Measurements from ENCODE around the gene PIP5K1C. TPM values are rescaled to one million over a fixed set of nuclear protein-coding genes. Genes with fewer than 3 reads are reported as not detected.

PIP5K1C gene
- total RNA-seq, 2 donors from 2014 or later: 16.6 to 30.7 TPM

GRCh38 chr19:3653081-3653795, 47.0 kb downstream of the PIP5K1C start:
- H3K27ac ChIP-seq: no peak overlapping the region
- TF ChIP-seq POLR2A (IDR thresholded peaks at IDR 0.05): no peak
- TF ChIP-seq CTCF (IDR thresholded peaks at IDR 0.05): no peak
- peaks cover 2 to 4% of the 10 kb centered on the region in 2 donors for H3K36me3 ChIP-seq (replicated peaks in 1 of 2; ENCODE audit: insufficient read depth in 1 of 2, low read depth in 2 of 2)
- H3K4me3 ChIP-seq: no peak overlapping the region
- intact Hi-C loops (cut with DNase I): no loop called here
- 86 to 91% methylated on average over 11 to 18 of the region's 37 CpGs for WGBS, 2 donors
- no peaks in the 10 kb centered on the region for H3K9me3 ChIP-seq
- DNase-seq: no peak
- H3K4me1 ChIP-seq: peaks cover 8% of the 10 kb centered on the region
- no peak for ATAC-seq
- H3K27me3 ChIP-seq: no peaks in the 10 kb centered on the region

GRCh38 chr19:3652422-3652821, 47.8 kb downstream of the PIP5K1C start:
- 86 to 88% methylated on average over 4 to 14 of the region's 14 CpGs for WGBS, 2 donors
- H3K36me3 ChIP-seq (replicated peaks in 1 of 2; ENCODE audit: insufficient read depth in 1 of 2, low read depth in 2 of 2): peaks cover 2 to 4% of the 10 kb centered on the region in 2 donors
- intact Hi-C loops (cut with DNase I): no loop called here

GRCh38 chr19:3651684-3652083, 48.6 kb downstream of the PIP5K1C start:
- H3K27me3 ChIP-seq: no peaks in the 10 kb centered on the region
- H3K9me3 ChIP-seq: no peaks in the 10 kb centered on the region
- intact Hi-C loops (cut with DNase I): no loop called here
- TF ChIP-seq CTCF (IDR thresholded peaks at IDR 0.05): no peak
- H3K36me3 ChIP-seq (replicated peaks in 1 of 2; ENCODE audit: insufficient read depth in 1 of 2, low read depth in 2 of 2): peaks cover 2 to 4% of the 10 kb centered on the region in 2 donors
- ATAC-seq (no peak), DNase-seq (no peak)
- no peak overlapping the region for H3K27ac ChIP-seq
- 87 to 95% methylated on average over 3 to 33 of the region's 33 CpGs for WGBS, 2 donors
- no peaks in the 10 kb centered on the region for H3K4me1 ChIP-seq
- no peak overlapping the region for H3K4me3 ChIP-seq

More at GRCh38 chr19:3652422-3652821, 47.8 kb downstream of the PIP5K1C start:
- no peak for DNase-seq
- no peak for TF ChIP-seq CTCF (IDR thresholded peaks at IDR 0.05)
- TF ChIP-seq POLR2A (IDR thresholded peaks at IDR 0.05): no peak
- Histone ChIP-seq H3K27ac (no peak overlapping the region), H3K4me1 (no peaks in the 10 kb centered on the region), H3K27me3 (no peaks in the 10 kb centered on the region), H3K4me3 (no peak overlapping the region), H3K9me3 (no peaks in the 10 kb centered on the region)
- ATAC-seq: no peak

GRCh38 chr19:3649888-3650287, 50.4 kb downstream of the PIP5K1C start:
- H3K27ac ChIP-seq: no peak overlapping the region
- ATAC-seq (no peak), DNase-seq (no peak)
- H3K27me3 ChIP-seq: no peaks in the 10 kb centered on the region
- H3K36me3 ChIP-seq (replicated peaks in 1 of 2; ENCODE audit: insufficient read depth in 1 of 2, low read depth in 2 of 2): peaks cover 4% of the 10 kb centered on the region in 2 donors
- 40 to 90% methylated on average over 1 to 11 of the region's 16 CpGs for WGBS, 2 donors
- no peak overlapping the region for H3K4me3 ChIP-seq
- intact Hi-C loops (cut with DNase I): no loop called here
- TF ChIP-seq CTCF (IDR thresholded peaks at IDR 0.05): no peak
- TF ChIP-seq POLR2A (IDR thresholded peaks at IDR 0.05): no peak
- no peaks in the 10 kb centered on the region for H3K9me3 ChIP-seq
- no peaks in the 10 kb centered on the region for H3K4me1 ChIP-seq

Data from body of pancreas (tissue), 4 donors.